LHCN-M2 (cell line): ENCODE results near the gene AREL1. TPM values are rescaled to one million over a fixed set of nuclear protein-coding genes. Genes with fewer than 3 reads are reported as not detected.

Source experiments
- DNase-seq: peaks from one replicate; pipeline ENCODE4 v3.0.0-alpha.2; 2012; ENCODE audit warnings: low read depth
- total RNA-seq: library from RNA; depleted of rRNA; stranded (reverse); fragments of >200 nt; gene quantifications from 2 replicates; pipeline ENCODE4 v1.2.3, GENCODE V29; 2014

AREL1 gene
- total RNA-seq, 1 experiment from 2014 or later: 38.2 TPM

DNA sequence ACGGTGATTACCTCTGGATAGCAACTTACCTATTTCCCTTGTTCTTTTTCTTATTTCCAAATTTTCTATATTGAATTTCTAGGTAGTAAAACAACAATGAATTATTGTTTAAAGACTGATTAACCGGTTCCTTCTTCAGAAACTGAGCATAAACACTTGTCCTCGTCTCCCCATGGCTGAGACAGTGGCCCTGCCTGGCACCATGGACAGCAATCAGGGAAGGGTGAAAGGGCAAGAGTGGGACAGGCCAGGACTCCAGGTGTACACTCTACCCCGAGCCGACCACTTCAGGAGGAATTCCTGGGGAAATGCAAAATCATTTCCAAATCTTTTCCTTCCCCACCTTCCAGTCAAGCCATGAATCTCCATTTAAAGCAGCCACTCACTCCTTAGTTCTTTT, 52.0 kb downstream of the AREL1 start:
- DNase-seq: no peak

DNA sequence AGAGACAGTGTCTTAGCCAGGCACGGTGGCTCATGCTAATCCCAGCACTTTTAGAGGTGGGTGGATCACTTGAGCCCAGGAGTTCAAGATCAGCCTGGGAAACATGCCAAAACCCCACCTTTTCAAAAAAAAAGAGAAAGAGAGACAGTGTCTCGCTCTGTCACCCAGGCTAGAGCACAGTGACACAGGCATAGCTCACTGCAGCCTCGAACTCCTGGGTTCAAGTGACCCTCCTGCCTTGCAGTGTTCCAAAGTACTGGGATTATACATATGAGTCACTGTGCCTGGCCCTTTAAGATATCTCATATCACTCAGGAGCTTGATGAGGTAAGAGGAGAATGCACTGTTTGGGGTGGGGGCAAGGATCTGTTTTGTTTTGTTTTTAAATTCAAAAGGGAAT, 52.7 kb downstream of the AREL1 start:
- no peak for DNase-seq

DNA sequence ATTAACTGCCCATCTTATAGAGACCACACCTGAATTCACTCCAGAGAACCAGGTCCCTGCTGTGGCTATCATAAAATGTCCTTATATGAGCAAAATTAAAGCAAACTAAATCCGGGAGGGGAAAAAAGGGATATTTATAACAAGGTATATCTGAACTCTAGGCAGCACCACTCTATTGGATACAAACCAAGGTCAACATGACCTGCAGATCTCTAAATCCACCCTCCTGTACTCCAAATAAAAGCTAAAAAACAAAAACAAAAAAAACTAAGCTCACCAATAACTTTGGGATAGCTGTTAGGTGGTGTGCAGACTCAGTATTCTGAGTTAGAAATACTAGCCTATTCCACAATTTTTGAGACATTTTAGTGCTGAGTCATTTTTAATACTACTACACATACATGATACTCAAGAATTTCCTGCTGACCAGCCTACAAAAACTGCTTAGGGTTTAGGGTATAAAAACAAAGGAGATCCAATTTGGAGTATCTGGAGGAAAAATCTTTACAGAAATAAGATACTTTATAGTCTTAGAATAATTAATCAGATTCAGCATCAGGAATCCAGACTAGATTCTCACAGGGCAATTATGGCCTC, 54.2 kb downstream of the AREL1 start:
- DNase-seq: peak; percentile 67

DNA sequence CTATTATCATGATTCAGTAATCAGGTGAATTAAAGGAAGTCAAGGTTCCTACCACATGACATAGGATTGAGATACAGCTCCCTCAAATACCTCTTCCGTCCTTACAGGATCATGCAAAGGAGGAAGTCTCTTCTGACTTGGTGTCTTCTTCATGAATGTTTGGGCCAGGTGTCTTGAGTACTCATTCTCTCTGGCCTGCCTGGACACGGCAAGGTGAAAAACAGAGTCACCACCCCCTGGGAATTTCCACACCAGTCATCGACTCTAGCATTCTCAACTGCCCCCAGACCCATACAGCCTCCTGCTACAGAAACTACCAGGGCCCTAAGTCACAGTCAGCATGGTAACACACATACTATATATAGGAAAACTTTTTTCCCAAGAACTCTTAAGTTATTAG, 55.9 kb downstream of the AREL1 start:
- DNase-seq: no peak

DNA sequence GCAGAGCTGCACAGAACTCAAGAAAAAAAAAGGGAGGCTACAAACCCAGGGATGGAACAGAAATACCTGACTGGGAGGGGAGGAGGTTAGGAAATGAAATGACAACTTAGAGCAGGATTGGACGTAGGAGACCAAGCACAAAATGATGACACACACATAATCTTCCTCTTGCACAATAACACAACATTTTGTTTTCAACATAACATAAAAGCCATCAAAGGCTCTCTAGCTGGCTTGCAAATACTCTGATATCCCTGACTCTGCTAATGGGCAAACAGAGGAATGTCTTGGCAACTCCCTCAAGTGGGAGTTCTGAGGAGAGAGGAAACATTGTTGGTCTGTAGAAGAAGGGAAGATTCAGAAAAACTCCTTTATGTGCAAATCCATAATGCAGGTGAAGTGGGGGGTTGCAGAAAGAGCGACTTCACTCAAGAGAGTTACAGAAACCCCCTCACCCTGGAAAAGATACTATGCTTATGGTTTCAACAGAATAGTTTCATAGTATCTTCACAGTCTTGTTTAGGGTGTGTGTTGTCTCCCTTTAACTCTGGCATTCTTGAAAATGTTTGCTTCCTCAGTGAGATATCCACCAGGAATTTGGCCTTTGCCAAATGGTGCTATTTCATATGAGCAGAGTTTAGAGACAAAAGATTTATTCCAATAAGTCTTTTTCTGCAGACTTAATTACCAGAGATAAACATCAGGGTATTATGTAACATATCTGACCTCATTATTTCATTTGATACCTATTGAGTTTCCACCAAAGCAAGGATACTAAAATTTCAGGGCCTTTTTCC, 57.1 kb downstream of the AREL1 start:
- peak; percentile 60 for DNase-seq

DNA sequence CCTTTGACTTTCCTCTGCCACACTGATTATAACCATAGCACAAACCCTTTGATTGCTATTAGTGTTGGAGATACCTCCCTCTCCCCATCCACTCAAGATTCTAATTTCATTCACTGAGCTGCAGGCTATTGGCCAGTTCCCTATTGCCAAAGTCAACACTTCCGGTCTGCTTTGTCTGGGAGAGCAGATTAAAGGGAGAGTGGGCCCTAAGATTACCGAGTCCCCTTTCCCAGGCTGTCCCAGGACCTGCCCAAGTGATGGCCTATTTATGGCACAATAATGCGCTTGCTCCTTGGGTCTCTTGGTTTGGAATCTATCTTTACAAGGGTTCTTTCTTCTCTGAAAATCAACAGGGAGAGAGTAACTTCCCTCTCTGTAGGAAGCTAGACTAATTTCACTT, 57.9 kb downstream of the AREL1 start:
- no peak for DNase-seq

DNA sequence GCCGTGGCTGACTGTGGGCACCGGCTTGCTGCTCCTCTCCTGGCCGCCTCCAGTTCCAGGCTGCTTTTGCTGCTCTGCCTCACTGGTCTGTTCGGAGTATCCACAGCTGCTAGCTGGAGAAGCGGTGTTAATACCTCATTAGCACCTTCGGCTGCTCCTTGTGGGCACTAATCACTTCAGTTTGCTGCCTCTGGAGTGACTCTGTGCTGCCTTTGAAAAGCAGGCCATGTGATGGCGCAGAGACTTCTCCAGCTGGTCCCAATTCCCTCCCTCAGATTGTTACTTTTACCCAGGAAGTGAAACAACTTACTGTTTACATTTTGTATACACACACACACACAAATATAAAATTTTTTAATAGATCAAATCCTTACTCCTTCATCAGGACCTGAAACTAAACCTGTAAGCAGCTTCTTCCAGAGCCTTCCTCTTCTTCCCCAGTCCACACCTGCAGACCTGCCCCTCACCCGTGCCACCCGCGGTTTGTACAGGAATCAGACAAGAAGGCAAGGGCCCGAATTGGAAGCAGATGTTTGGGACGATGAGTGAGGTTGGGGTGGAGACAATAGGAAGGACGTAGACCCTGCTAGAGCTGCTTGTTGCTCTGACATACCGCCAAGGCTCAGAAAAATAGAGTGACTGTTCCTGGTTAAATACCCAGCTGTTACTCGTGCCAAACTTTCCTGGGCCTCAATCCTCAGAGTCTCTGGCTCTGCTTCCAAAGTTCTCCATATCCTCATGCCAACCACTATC, 59.3 kb downstream of the AREL1 start:
- DNase-seq: no peak

DNA sequence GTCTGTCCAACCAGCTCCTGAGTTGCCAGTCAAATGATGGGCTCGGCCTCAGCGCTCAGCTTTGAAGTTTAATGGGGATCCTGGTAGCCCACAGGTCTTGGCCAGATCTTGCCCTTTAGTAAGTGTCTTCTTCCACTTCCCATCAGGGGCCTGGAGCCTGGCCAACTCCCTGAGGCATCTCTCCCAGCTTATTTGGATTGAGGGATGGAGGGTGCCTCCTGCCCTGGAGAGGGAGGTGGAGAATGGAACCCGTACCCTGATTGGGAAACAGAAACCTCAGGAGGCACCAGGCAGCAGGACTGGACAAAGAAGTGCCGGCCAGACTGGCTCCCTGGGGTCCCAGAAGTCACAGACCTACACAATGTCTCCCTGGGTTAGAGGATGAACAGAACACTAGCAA, 60.3 kb downstream of the AREL1 start:
- DNase-seq: no peak

DNA sequence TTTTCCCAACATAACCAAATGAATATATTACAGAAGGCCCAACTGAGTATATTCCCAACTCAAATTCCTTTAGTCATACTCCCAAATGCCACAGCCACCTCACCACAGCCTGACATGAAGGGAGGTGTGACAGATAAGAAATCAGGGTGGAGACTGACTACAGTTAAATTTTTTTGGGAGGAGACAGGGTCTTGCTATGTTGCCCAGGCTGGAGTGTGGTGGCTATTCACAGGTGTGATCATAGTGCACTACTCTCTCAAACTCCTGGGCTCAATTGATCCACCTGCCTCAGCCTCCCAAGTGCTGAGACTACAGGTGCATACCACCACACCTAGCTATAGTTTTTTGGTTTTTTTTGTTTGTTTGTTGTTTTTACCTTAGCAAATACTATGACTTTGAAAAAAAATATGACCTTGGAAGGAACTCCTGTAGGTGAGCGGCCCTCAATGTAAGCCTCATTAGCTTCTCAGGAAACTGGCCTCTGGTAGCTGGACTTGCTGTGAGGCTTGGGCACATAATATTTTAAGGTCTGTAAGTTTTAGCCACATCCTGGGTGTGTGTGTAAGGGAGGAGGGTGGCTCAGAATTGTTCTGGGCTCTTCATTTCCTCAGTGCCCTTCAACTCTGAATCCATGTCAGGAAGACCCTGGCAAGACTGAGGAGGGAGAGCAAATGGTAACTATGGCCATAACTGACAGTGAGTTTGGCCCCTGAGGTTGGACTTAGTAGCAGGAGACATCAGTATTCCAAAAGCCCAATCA, 61.8 kb downstream of the AREL1 start:
- no peak for DNase-seq

DNA sequence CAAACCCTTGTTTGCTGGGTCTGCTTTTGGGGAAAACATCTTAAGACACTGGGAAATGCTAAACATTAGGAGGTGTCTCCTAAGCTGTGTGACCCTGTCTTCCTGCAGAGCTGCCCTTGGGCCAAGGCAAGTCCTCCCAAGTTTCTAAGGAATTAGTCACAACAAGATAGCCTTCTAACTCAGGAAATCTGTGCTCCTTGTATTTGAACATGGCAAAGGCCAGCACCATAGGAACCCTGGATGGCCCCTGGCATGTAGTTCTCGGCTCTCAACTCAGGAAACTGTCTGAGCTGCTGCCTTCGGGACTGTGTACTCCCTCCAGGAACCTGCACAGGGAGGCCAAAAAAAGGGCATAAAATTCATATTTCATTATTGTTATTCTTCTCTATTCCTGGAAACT, 63.2 kb downstream of the AREL1 start:
- DNase-seq: no peak

DNA sequence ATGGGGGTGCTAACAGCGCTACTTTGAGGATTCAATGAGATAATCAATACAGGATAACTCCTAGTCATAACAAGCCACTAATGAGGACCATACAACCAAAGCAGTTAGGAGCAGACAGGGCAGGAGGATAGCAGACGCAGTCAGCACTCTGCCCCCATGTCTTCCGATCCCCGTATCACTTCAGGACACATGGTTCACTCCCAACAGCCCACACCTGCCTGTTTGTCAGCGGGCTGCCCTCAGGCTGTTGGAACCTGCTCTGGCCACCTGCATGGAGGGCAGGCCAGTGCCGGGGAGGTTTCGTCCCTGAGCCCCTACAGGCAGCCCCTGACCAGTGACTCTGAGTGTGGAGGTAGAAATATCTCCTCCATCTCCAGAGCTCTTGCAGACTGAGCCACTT, 63.7 kb downstream of the AREL1 start:
- no peak for DNase-seq

DNA sequence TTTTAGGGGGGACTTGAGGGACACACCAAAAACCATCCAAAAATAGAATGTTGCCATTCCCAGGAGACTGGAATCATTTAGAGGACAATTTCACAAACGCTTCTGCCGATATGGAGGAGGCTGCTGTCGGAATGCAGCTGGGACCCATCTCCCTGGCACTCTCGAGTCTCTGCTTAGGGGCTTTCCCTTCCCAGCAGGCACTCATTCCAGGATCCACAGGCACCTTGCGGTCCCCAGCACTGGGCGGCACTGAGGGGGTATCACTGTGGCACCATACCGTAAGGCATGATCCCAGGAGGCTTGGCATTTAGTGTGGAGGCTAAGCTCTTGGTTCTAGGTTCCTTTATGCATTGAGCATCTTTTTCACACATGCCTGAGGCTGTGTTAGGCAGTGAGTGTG, 64.3 kb downstream of the AREL1 start:
- DNase-seq: no peak

DNA sequence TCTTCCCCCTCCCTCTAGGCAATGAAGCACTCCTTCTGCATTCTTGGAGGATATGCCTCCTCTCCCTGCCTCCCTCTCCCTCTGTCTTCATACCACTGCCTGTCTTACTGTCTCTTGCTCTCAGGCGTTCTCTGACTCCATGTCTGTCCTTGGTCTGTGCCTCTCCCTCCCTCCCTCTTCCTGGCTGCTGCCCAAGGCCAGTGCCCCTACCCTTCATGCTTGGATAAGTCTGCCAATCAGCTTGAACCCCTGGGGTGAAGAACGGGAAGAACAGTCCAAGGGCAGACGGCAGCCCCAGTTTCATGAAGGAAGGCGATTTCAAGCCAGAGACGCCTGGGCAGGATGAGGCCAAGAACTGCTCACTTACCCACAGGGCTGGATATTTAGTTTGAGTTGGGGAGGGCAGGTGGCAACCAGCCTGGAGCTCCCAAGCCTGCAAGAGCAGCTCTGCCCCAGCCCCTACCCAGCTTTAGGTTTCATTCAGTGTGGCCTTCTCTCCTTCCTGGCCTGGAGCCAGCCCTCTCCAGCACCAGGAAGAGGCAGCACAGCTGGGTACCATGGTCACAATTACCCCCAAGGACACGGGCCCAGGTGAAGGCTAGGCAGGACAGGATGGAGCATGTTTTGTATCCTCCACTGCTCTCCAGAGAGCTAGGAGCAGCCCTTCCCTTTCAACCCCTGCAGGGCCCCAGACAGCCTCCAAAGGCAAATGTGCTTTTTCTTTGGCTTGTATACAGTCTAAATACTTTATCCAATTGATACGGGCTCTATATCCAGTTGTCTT, 65.0 kb downstream of the AREL1 start:
- no peak for DNase-seq

DNA sequence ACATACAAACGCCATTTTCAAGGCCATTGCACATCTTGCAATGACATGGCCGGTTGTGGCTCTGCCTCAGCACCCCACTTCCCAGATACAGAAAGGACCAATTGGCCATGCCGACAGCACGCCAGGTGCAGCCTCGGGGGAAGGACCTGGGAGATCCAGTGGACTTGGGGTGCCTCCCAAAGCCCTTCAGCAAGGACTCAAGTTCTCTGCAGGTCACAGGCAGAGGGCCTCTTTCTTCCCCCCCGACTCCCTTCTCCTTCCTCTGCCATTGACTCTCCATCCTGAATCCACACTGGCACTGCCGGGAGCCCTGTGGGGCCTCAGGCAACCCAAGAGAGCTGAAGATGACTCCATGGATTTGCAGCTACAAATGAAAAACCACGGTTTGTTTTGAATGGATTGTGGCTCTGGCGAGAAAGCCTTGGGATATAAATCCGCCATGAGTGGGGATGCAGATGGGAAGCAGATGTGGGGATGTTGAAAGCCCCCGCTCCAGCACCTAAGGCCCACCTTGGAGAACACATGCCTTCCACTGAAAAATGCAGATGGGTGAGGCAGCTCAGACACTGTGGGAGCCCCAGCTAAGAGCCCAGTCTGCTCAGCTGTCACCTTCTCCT, 65.7 kb downstream of the AREL1 start:
- DNase-seq: no peak

DNA sequence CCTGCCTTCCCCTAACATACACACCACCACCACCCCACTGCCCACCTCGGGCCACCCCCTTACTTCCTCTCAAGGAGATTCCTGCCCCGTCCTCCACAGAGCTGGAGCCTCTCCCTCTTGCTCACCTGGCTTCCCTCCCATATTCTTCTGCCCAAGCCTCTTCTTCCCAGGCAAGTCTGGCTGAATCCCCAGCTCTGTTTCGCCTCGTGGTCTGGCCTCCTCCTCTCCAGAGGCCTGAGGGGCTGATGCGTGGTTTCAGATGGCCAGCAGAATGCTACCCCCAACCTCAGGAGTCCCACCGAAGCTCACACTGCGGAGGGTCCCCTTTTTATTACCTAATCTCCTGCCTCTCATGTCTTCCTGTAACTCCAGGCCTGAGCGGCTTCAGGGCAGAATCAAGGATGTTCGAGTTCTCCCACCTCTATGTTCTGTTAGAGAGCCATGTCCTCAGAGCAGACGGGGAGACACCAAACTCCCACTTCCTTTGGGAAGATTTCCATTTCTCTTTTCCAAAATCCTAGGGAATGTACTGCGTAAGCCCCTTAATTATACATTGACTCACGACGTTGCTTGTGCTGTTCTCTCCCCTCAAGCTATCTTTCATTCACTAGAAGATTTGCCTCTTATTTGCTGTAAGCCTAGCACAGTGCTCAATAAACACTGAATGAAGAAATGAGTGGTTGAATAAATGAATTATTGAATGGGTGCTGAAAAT, 67.0 kb downstream of the AREL1 start:
- DNase-seq: no peak

DNA sequence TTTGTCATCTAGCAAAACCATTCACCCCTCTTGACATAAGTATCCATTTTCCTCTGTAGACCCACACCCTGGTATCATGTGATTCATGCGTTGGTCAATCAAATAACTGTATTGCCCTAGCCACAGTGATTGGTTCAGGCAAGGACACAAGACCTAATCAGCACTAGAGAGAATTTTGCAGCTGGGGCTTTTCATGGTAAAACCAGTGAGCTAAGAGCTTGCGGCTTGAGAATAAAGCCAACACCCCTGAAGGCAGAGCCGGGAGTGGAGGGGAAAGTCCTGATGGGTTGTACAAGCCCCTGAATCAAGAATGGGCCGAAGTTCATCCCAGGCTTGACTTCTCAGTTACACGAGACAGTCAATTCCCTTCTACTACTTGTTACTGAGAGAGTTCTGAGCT, 67.6 kb downstream of the AREL1 start:
- no peak for DNase-seq

DNA sequence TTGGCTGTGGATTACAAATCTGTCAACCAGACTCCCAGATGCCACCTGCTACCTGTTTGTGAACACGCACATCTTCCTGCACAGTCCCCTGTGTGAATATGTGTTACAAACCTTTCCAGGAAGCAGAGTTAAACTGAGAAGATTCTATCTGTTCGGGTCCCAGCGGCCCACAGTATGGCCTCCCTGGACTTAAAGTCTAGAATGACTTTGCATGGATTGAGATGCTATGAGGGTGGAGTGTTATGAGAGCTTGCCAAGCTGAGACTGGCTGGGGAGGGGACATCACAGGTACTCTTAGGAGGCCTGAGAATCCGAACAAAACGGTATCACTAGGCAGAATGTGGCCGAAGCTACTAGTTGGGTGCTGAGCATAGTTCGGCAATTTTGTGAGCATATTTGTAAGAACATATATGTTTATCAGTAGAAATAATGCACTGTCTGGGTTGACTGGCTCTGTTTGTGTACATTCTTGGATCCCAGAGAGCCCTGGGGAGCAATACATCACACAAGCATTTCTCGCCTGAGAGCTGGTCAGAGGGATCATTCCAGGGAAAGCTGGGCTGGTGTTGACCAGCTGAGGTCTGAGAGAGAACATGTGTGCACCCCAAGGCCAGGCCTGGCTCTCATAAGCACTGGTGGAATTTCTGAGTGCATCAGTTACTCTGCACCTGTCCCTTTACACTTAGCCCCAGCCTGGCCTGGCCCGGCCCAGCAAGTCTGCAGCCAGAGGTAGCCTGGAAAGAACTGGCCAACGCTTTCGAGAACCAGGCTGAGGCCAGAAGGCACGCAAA, 71.1 kb downstream of the AREL1 start:
- DNase-seq: no peak

DNA sequence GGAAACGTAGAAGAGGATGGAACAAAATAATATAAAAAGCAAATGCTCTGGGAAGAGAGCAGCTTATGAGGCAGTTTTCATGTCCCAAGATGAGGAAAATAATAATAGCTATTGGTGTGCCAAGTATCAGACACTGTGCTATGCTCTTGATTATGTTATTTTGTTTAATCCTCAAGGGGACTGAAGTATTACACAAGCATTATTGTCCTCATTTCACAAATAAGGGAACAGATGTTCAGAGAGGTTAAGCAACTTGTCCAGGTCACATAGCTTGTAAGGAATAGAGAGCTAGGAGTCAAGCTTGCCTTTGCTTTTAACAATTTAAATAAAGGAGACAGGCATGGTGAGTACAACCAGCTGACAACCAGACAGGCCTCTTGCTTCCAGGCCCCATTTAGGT, 73.9 kb downstream of the AREL1 start:
- peak; percentile 47 for DNase-seq

DNA sequence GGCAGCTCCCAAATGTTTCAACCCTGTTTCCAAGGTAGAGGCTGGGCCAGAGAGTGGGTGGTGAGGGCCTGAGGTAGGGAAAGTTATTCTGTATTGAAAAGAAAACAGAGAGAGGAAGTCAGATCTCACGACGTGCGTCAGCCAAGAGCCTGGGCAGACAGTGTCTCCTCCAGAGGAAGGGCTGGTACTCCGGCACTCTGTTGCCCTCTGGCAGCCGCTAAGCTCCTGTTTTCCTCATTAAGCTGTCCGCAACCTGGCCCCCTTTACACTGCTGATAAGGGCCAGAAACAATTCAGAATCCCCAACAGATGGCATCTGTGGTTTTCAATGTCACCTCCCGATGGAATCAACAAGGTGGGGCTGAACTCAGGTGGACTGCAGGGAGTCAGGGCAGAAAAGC, 74.8 kb downstream of the AREL1 start:
- DNase-seq: no peak
